NCI-H1105 treated with DMSO at 0.1 percent for 48 hours (cell line): Measurements from ENCODE around the gene LNX2.

Experiments used
- DNase-seq: peaks from one replicate; lab custom pipeline; 2025; lab: John Stamatoyannopoulos, UW

The LNX2 gene

GRCh38 chr13:27504128-27504867 lies 116.0 kb downstream of the LNX2 start:
- DNase-seq = no peak

- DNase-seq = no peak
These were observed 119.4 kb downstream of the LNX2 start for GRCh38 chr13:27500806-27501534.

GRCh38 chr13:27497563-27498230 lies 122.6 kb downstream of the LNX2 start:
- no peak for DNase-seq

GRCh38 chr13:27496536-27497273 lies 123.6 kb downstream of the LNX2 start:
- DNase-seq = no peak

GRCh38 chr13:27496006-27496405 lies 124.3 kb downstream of the LNX2 start:
- DNase-seq = no peak
